ENCODE results near the gene CELF2. TPM values are rescaled to one million over a fixed set of nuclear protein-coding genes. Genes with fewer than 3 reads are reported as not detected.

CELF2 gene
- total and polyA plus RNA-seq, 9 of the 15 experiments (the other 6 are each of a cell fraction or from before 2014, with no cell fraction given) = 4.0 to 20.3 (median 11.1) TPM

- TF ChIP-seq ZNF609 (CRISPR knock-in tag; IDR thresholded peaks at IDR 0.05; ENCODE audit: borderline replicate concordance) (0 out of 2 replicates have a peak, but pooled peaks have one; percentile 69), EP300 (IDR thresholded peaks at IDR 0.05; ENCODE audit: low read length) (peak; percentile 94), ZKSCAN3 (CRISPR knock-in tag; IDR thresholded peaks at IDR 0.05) (no peak), NRF1 (conservative IDR thresholded peaks at IDR 0.05 in 1 of 2, IDR thresholded peaks at IDR 0.05 in 1 of 2) (peak; percentile 43 to 55; a peak in 2 of 4 replicates), ATF3 (IDR thresholded peaks at IDR 0.05) (peak; percentile 67), ATF3 (CRISPR knock-in tag; conservative IDR thresholded peaks at IDR 0.05) (no peak), ZBTB1 (CRISPR knock-in tag; IDR thresholded peaks at IDR 0.05; ENCODE audit: borderline replicate concordance, low read depth) (no peak; the same call in 1 of the 2 replicates), NFIC (IDR thresholded peaks at IDR 0.05) (peak; percentile 79), ZSCAN32 (CRISPR knock-in tag; IDR thresholded peaks at IDR 0.05) (0 out of 2 replicates have a peak, but pooled peaks have one; percentile 26), CC2D1A (IDR thresholded peaks at IDR 0.05) (peak; percentile 95), MEF2A (IDR thresholded peaks at IDR 0.05; ENCODE audit: control insufficient read depth, low read depth, low read length) (peak; percentile 98), VEZF1 (CRISPR knock-in tag; IDR thresholded peaks at IDR 0.05) (peak; percentile 98), MYNN (IDR thresholded peaks at IDR 0.05) (peak; percentile 32; the same call in 1 of the 2 replicates), MYNN (CRISPR knock-in tag; IDR thresholded peaks at IDR 0.05) (no peak), ZC3H4 (CRISPR knock-in tag; IDR thresholded peaks at IDR 0.05; ENCODE audit: borderline replicate concordance) (no peak), PYGO2 (tag; IDR thresholded peaks at IDR 0.05) (peak; percentile 77), FOXJ3 (CRISPR knock-in tag; IDR thresholded peaks at IDR 0.05) (peak; percentile 51; the same call in 1 of the 2 replicates)
Measured at GRCh38 chr10:11178606-11179515, 161.2 kb downstream of the CELF2 start (continued).

Measured in K562 (cell line).